K562 (cell line): ENCODE results near the gene NPAS2. TPM values are rescaled to one million over a fixed set of nuclear protein-coding genes. Genes with fewer than 3 reads are reported as not detected.

Experiments
- ATAC-seq: fragments of 200-7000 bp; cut with Tn5 transposase; 3 replicates; pipeline ENCODE4 v1.9.1; 2020; ENCODE audit warnings: moderate library complexity
- BruUV-seq: library from RNA; stranded (reverse); fragments of 400-500 nt; replicated peaks from 2 replicates; lab custom pipeline; 2021; lab: Mats Ljungman, UMichigan
- CTCF ChIA-PET: fragments of 300-600 bp; formaldehyde crosslinking; extraction: SDS; loops from one replicate; lab custom pipeline; 2021; ENCODE audit warnings: low intra/inter-chr PET ratio; lab: Yijun Ruan, JAX
- POLR2A ChIA-PET: fragments of 300-600, 350-650 bp; sonication (Branson Sonifier 250); formaldehyde crosslinking; extraction: SDS; loops from one replicate; lab custom pipeline; 2021; ENCODE audit warnings: antibody characterized with exemption, inconsistent platforms; lab: Yijun Ruan, JAX
- DNase-seq, 4 experiments: peaks; one replicate each; pipeline versions ENCODE4 v3.0.0 to v3.0.0-alpha.2; 2011 to 2018; ENCODE audit warnings: low spot score in 3 of 4, mixed read lengths in 3 of 4; ENCODE audit errors: extremely low read depth in 1 of 4
- FAIRE-seq: peaks from 2 replicates; lab custom pipeline; 2011; peaks lifted over from hg19 to GRCh38; lab: Jason Lieb, UNC
- H2AFZ ChIP-seq: 2 replicates; pipeline ENCODE4 v1.6.0; 2011; ENCODE audit warnings: low read depth, low read length, control low read depth, inconsistent platforms
- H3K27ac ChIP-seq: fragments of 200-600 bp; 3 replicates; pipeline ENCODE4 v1.8.0; 2011; ENCODE audit warnings: low read depth, mild to moderate bottlenecking, control low read depth, inconsistent platforms, low read length, moderate library complexity, mixed read lengths; ENCODE audit errors: extremely low read depth
- H3K27me3 ChIP-seq, 2 experiments: fragments of 300-600 bp in 1 of 2; 2 replicates in 1 of 2; 3 replicates in 1 of 2; pipeline versions ENCODE4 v1.6.0 to v1.8.0; 2011; ENCODE audit warnings: inconsistent platforms in 2 of 2, low read length in 2 of 2, mild to moderate bottlenecking in 1 of 2, mixed read lengths in 1 of 2, moderate library complexity in 1 of 2; ENCODE audit not compliant: control insufficient read depth in 2 of 2, insufficient read depth in 2 of 2
- H3K36me3 ChIP-seq: fragments of 300-600 bp; 3 replicates; pipeline ENCODE4 v1.8.0; 2011; ENCODE audit warnings: mild to moderate bottlenecking, low read length, inconsistent platforms; ENCODE audit not compliant: control insufficient read depth, insufficient read depth
- H3K4me1 ChIP-seq, 2 experiments: fragments of 200-600 bp in 1 of 2; replicated peaks in 1 of 2; 2 replicates in 1 of 2; 3 replicates in 1 of 2; pipeline versions ENCODE4 v1.5.1 to v1.8.0; 2011; ENCODE audit warnings: inconsistent platforms in 2 of 2, low read length in 2 of 2, mild to moderate bottlenecking in 1 of 2, mixed read lengths in 1 of 2, moderate library complexity in 1 of 2; ENCODE audit not compliant: control insufficient read depth in 2 of 2, insufficient read depth in 2 of 2
- H3K4me2 ChIP-seq: 2 replicates; pipeline ENCODE4 v1.6.1; 2011; ENCODE audit warnings: low read length, control low read depth, inconsistent platforms, mixed read lengths; ENCODE audit not compliant: insufficient read depth
- H3K4me3 ChIP-seq: fragments of 200-600 bp; sonication (generic), shearing (Covaris generic); 2 replicates; pipeline ENCODE4 v1.5.1; 2016; ENCODE audit warnings: control low read depth, inconsistent platforms
- H3K79me2 ChIP-seq: fragments of 200-600 bp; 3 replicates; pipeline ENCODE4 v1.8.0; 2011; ENCODE audit warnings: low read length, inconsistent platforms; ENCODE audit not compliant: control insufficient read depth, insufficient read depth
- H3K9ac ChIP-seq, 2 experiments: 2 replicates each; pipeline versions ENCODE4 v1.6.0 to v1.6.1; 2011; ENCODE audit warnings: low read depth in 2 of 2, low read length in 2 of 2, control low read depth in 1 of 2, inconsistent platforms in 1 of 2, mild to moderate bottlenecking in 1 of 2, mixed read lengths in 1 of 2; ENCODE audit not compliant: insufficient read depth in 1 of 2
- H3K9me1 ChIP-seq: one replicate; pipeline ENCODE4 v1.6.0; 2011; ENCODE audit warnings: inconsistent platforms, mild to moderate bottlenecking, low read length, moderate library complexity; ENCODE audit not compliant: control insufficient read depth, insufficient read depth
- H3K9me3 ChIP-seq: replicated peaks from 2 replicates; pipeline ENCODE4 v1.5.1; 2011; ENCODE audit warnings: low read depth, low read length, inconsistent platforms; ENCODE audit not compliant: control insufficient read depth, insufficient read depth
- H4K20me1 ChIP-seq: replicated peaks from 2 replicates; pipeline ENCODE4 v1.6.1; 2011; ENCODE audit warnings: low read length, inconsistent platforms, mixed read lengths; ENCODE audit not compliant: control insufficient read depth, insufficient read depth
- ETS2 ChIP-seq: IDR thresholded peaks from 2 replicates; pipeline ENCODE4 v1.6.1; 2016; ENCODE audit warnings: borderline replicate concordance, missing genetic modification characterization, mild to moderate bottlenecking, moderate library complexity, missing compliant biosample characterization; ENCODE audit not compliant: poor library complexity, severe bottlenecking
- HIVEP1 ChIP-seq: fragments of 250-450 bp; sonication (Bioruptor Pico); IDR thresholded peaks from 2 replicates; pipeline ENCODE4 v1.4.0; 2020; ENCODE audit warnings: mild to moderate bottlenecking
- MAFK ChIP-seq: IDR thresholded peaks from 2 replicates; pipeline ENCODE4 v1.6.1; 2011; ENCODE audit warnings: low read length, improper control_type of control experiment
- NFATC3 ChIP-seq: fragments of 450-650 bp; IDR thresholded peaks from 2 replicates; pipeline ENCODE4 v1.6.1; 2017; ENCODE audit warnings: mild to moderate bottlenecking
- POLR2A ChIP-seq: fragments of 450-650 bp; conservative IDR thresholded peaks from 2 replicates; pipeline ENCODE4 v1.6.1; 2016
- SIN3B ChIP-seq: fragments of 450-650 bp; IDR thresholded peaks from 2 replicates; pipeline ENCODE4 v1.6.1; 2017; ENCODE audit warnings: low read depth, mild to moderate bottlenecking, moderate library complexity
- ZKSCAN3 ChIP-seq: fragments of 250-450 bp; sonication (Bioruptor Pico); IDR thresholded peaks from 2 replicates; pipeline ENCODE4 v1.4.0; 2020
- ZNF197 ChIP-seq: fragments of 200-800 bp; sonication (Bioruptor generic); IDR thresholded peaks from 2 replicates; pipeline ENCODE4 v1.6.1; 2016; ENCODE audit warnings: low read depth, missing genetic modification characterization, missing compliant biosample characterization
- ZNF274 ChIP-seq: IDR thresholded peaks from 2 replicates; pipeline ENCODE4 v1.6.1; 2011; ENCODE audit warnings: low read depth, mild to moderate bottlenecking, low read length, moderate library complexity, borderline replicate concordance
- whole genome bisulfite sequencing: fragments of 100-300 bp; shearing (Covaris generic); methylation state at CpG from one replicate; pipeline ENCODE4 v1.1.6; 2016; ENCODE audit warnings: low coverage, mixed read lengths; ENCODE audit not compliant: insufficient coverage; ENCODE audit errors: missing lambda C conversion rate; 5-methylcytosine and 5-hydroxymethylcytosine counted together
- in situ Hi-C: fragments of 300-500 bp; cut with MboI; formaldehyde crosslinking; loops from 4 replicates; pipeline ENCODE4 v1.15.0; 2018; ENCODE audit warnings: inconsistent platforms, mixed read lengths
- intact Hi-C: fragments of 100-400 bp; cut with micrococcal nuclease; formaldehyde crosslinking; loops from 2 replicates; pipeline ENCODE4 v1.14.2; 2022
- polyA plus RNA-seq, 8 experiments: library from polyadenylated mRNA; depleted of rRNA in 4 of 8; stranded (reverse) in 5 of 8; unstranded in 3 of 8; fragments of >200 nt; fragmentation: Nextera tagmentation in 2 of 8; fragmentation: Illumina TruSeq in 1 of 8; extraction: Ambion mirVana in 2 of 8; extraction: Trizol in 1 of 8; gene quantifications; 2 replicates each; pipeline versions ENCODE4 v1.2.1 to v1.2.3, GENCODE V29; 2011 to 2014; ENCODE audit warnings: inconsistent platforms in 1 of 8, missing spikeins in 1 of 8
- total RNA-seq, 7 experiments: library from RNA; depleted of rRNA in 6 of 7; stranded (reverse); fragments of >200 nt in 6 of 7; fragmentation: Illumina TruSeq in 2 of 7; extraction: Trizol in 2 of 7; gene quantifications; 2 replicates each; pipeline versions ENCODE4 v1.2.1 to v1.2.3, GENCODE V29; 2011 to 2021; ENCODE audit warnings: low replicate concordance in 1 of 7

NPAS2 gene
- total and polyA plus RNA-seq, 9 of the 15 experiments (the other 6 are each of a cell fraction or from before 2014, with no cell fraction given): 0.06 to 0.29 (median 0.07) TPM; not detected in 5

DNA sequence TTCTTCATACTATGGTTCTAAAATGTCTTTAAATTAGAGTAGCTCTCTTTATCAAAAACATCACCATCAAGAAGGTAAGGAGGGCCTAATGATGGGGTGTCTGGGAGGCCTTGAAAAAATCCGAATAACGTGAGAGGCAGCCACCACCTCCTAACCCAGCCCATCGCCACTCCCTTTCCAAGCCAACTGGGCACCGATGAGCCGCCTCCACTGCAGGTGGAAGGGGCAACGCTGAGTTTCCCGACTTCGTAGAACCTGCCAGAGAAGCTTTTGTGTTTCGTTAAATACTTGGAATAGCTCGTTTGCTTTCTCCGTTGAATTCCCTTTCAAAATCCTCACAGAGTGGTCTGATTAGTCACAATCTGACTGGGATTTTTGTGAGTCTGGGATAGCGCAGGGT, 160.1 kb downstream of the NPAS2 start:
- ChIA-PET CTCF (interaction anchor here (0.6 kb wide), 1 partner anchor 10 kb away, joined by 3 read pairs; no protein-coding TSS in a partner anchor), POLR2A (interaction anchor here (0.6 to 1.3 kb wide), 3 partner anchors 22 to 502 kb away, joined by 3 read pairs; no protein-coding TSS in a partner anchor)
- Histone ChIP-seq H2AFZ (no peak overlapping the region), H3K9me3 (no peaks in the 10 kb centered on the region), H3K79me2 (no peaks in the 10 kb centered on the region), H3K27ac (no peak overlapping the region), H3K4me2 (no peak overlapping the region), H3K4me1 (0 out of 5 replicates have a peak, but pooled peaks cover 0 to 4% of the 10 kb centered on the region in 2 experiments), H3K9ac (no peak overlapping the region), H3K4me3 (no peak overlapping the region), H3K27me3 (peaks cover 40 to 79% of the 10 kb centered on the region in 2 experiments), H3K9me1 (no peaks in the 10 kb centered on the region), H4K20me1 (peaks cover 5% of the 10 kb centered on the region; the same call in 1 of the 2 replicates), H3K36me3 (no peaks in the 10 kb centered on the region)
- 4% methylated on average over 12 of the region's 12 CpGs for WGBS
- in situ Hi-C loops (no loop called here), intact Hi-C loops (loop anchor here (10.0 kb wide), 2 partner anchors 155 to 555 kb away; partner anchors contain the start of gene NPAS2)
- no peak for DNase-seq
- ATAC-seq: no peak
- no TSS peak for BruUV-seq
- no peak for TF ChIP-seq NFATC3
- no peak for TF ChIP-seq HIVEP1 (CRISPR knock-in tag)
- no peak for TF ChIP-seq MAFK
- no peak for TF ChIP-seq SIN3B
- TF ChIP-seq ZNF274: no peak
- no peak for TF ChIP-seq ZKSCAN3
- TF ChIP-seq ETS2 (tag): no peak
- no peak for TF ChIP-seq POLR2A
- no peak for TF ChIP-seq ZNF197
- FAIRE-seq: no peak
